Gastrocnemius medialis (tissue), 4 donors: ENCODE results near the gene TCAF1.

ENCODE experiments used
- CTCF ChIP-seq, 5 experiments: fragments of 450-650 bp in 3 of 5; fragments of 200-600 bp in 2 of 5; sonication (generic) in 2 of 5; IDR thresholded peaks in 4 of 5; conservative IDR thresholded peaks in 1 of 5; 1 replicate in 4 of 5; 2 replicates in 1 of 5; pipeline ENCODE4 v1.5.1; 2016 to 2019; ENCODE audit warnings: antibody characterized with exemption in 5 of 5, mild to moderate bottlenecking in 3 of 5, moderate library complexity in 3 of 5
- POLR2A ChIP-seq, 2 donors: fragments of 450-650 bp; IDR thresholded peaks; one replicate each; pipeline ENCODE4 v1.6.1; 2017; ENCODE audit warnings: antibody characterized with exemption in 2 of 2, mild to moderate bottlenecking in 2 of 2, moderate library complexity in 2 of 2

- TF ChIP-seq CTCF (IDR thresholded peaks at IDR 0.05 in 4 of 5, conservative IDR thresholded peaks at IDR 0.05 in 1 of 5) (no peak), POLR2A (IDR thresholded peaks at IDR 0.05) (no peak)
Observed at GRCh38 chr7:143934526-143935325, 32.8 kb upstream of the TCAF1 start, which contains the start of gene OR2F2.
